Gastrocnemius medialis (tissue), 4 donors: ENCODE results near the gene THAP2.

Experiments
- POLR2A ChIP-seq, 2 donors: fragments of 450-650 bp; IDR thresholded peaks; one replicate each; pipeline ENCODE4 v1.6.1; 2017; ENCODE audit warnings: antibody characterized with exemption in 2 of 2, mild to moderate bottlenecking in 2 of 2, moderate library complexity in 2 of 2
- TF ChIP-seq, protein P1 (sequence below), 5 experiments: fragments of 450-650 bp in 3 of 5; fragments of 200-600 bp in 2 of 5; sonication (generic) in 2 of 5; IDR thresholded peaks in 4 of 5; conservative IDR thresholded peaks in 1 of 5; 1 replicate in 4 of 5; 2 replicates in 1 of 5; pipeline ENCODE4 v1.5.1; 2016 to 2019; ENCODE audit warnings: antibody characterized with exemption in 5 of 5, mild to moderate bottlenecking in 3 of 5, moderate library complexity in 3 of 5

DNA sequence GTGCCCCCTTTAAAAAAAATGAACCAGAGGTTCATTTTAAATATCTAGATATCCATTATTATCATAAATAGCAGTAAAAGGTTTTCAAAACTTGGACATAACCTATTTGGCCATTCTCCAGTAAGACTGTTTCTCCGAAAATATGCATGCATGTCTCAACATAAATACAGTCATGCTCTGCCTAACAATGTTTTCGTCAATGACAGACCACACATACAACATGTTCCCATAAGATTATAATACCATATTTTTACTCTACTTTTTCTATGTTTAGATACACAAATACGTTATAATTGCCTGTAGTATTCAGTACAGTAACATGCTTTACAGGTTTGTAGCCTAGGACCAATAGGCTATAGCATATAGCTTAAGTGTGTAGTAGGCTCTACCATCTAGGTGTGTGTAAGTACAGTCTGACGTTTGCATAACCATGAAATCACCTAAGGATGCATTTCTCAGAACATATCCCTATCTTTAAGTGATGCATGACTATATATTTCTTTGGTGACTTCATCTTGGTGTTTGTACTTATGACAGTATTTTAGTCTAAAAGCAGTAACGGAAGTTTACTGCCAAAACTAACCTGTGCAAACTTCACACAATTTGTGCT, 25.0 kb downstream of the THAP2 start:
- TF ChIP-seq, protein P1, sequence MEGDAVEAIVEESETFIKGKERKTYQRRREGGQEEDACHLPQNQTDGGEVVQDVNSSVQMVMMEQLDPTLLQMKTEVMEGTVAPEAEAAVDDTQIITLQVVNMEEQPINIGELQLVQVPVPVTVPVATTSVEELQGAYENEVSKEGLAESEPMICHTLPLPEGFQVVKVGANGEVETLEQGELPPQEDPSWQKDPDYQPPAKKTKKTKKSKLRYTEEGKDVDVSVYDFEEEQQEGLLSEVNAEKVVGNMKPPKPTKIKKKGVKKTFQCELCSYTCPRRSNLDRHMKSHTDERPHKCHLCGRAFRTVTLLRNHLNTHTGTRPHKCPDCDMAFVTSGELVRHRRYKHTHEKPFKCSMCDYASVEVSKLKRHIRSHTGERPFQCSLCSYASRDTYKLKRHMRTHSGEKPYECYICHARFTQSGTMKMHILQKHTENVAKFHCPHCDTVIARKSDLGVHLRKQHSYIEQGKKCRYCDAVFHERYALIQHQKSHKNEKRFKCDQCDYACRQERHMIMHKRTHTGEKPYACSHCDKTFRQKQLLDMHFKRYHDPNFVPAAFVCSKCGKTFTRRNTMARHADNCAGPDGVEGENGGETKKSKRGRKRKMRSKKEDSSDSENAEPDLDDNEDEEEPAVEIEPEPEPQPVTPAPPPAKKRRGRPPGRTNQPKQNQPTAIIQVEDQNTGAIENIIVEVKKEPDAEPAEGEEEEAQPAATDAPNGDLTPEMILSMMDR (IDR thresholded peaks at IDR 0.05 in 4 of 5, conservative IDR thresholded peaks at IDR 0.05 in 1 of 5) = no peak
- no peak for TF ChIP-seq POLR2A (IDR thresholded peaks at IDR 0.05)
